Activated effector memory CD4-positive, alpha-beta T cell treated with Interleukin-2 at 50 U/mL for 16 hours (primary cell): ENCODE measurements around the gene UBE2O.
A peak's percentile ranks its signal among the peaks of the same experiment; 100 is the strongest.

ENCODE experiments used
- DNase-seq: peaks from one replicate; pipeline ENCODE4 v3.0.0-alpha.2; 2020

UBE2O gene

GRCh38 chr17:76452660-76453430, at the start of gene UBE2O:
Gene UBE2O, minus strand, starts transcription at chr17:76453152. Its CDS starts 11 bp downstream, at chr17:76453141.
- peak; percentile 89 for DNase-seq

- DNase-seq, result no peak
Measured at GRCh38 chr17:76501827-76502307, 48.9 kb upstream of the UBE2O start.

- DNase-seq, result peak; percentile 96
Measured at GRCh38 chr17:76501018-76501826, 48.3 kb upstream of the UBE2O start, which contains the start of gene RHBDF2. Gene RHBDF2, minus strand, starts transcription at chr17:76501423. Its CDS starts 19,899 bp downstream, at chr17:76481524.

- no peak for DNase-seq
Measured at GRCh38 chr17:76500747-76501017, 47.7 kb upstream of the UBE2O start.

- DNase-seq, result no peak
Measured at GRCh38 chr17:76500074-76500746, 47.3 kb upstream of the UBE2O start.

GRCh38 chr17:76499267-76499667, 46.3 kb upstream of the UBE2O start:
- DNase-seq, result no peak

- no peak for DNase-seq
Measured at GRCh38 chr17:76498876-76499251, 45.9 kb upstream of the UBE2O start.

- DNase-seq, result no peak
Measured at GRCh38 chr17:76497979-76498875, 45.3 kb upstream of the UBE2O start.

GRCh38 chr17:76497699-76497978, 44.7 kb upstream of the UBE2O start:
- no peak for DNase-seq

- DNase-seq, result no peak
Measured at GRCh38 chr17:76496464-76496863, 43.5 kb upstream of the UBE2O start.

GRCh38 chr17:76495663-76496400, 42.9 kb upstream of the UBE2O start:
- DNase-seq, result no peak

- peak; percentile 13 for DNase-seq
Measured at GRCh38 chr17:76493505-76494167, 40.7 kb upstream of the UBE2O start.

- DNase-seq, result peak; percentile 11
Measured at GRCh38 chr17:76492989-76493501, 40.1 kb upstream of the UBE2O start.

- no peak for DNase-seq
Measured at GRCh38 chr17:76492123-76492988, 39.4 kb upstream of the UBE2O start.

- no peak for DNase-seq
Measured at GRCh38 chr17:76491271-76492122, 38.5 kb upstream of the UBE2O start.

GRCh38 chr17:76490112-76490710, 37.3 kb upstream of the UBE2O start:
- DNase-seq, result no peak

- DNase-seq, result no peak
Measured at GRCh38 chr17:76487451-76488192, 34.7 kb upstream of the UBE2O start.

- no peak for DNase-seq
Measured at GRCh38 chr17:76485569-76485968, 32.6 kb upstream of the UBE2O start.
